SK-N-SH (cell line): ENCODE measurements around the gene TEKT4. TPM values are rescaled to one million over a fixed set of nuclear protein-coding genes. Genes with fewer than 3 reads are reported as not detected.

Experiments
- CTCF ChIA-PET: fragments of 300-600, 350-600 bp; formaldehyde crosslinking; extraction: SDS; loops from one replicate; lab custom pipeline; 2021; lab: Yijun Ruan, JAX
- POLR2A ChIA-PET: fragments of 350-600 bp; sonication (Branson Sonifier 250); formaldehyde crosslinking; extraction: SDS; loops from one replicate; lab custom pipeline; 2020; ENCODE audit warnings: antibody characterized with exemption, inconsistent platforms; lab: Yijun Ruan, JAX
- DNase-seq: peaks from one replicate; pipeline ENCODE4 v3.0.0; 2012
- H2AFZ ChIP-seq: fragments of 200-600 bp; sonication (generic); 2 replicates; pipeline ENCODE4 v1.8.1; 2016; ENCODE audit warnings: antibody characterized with exemption, mild to moderate bottlenecking, low read depth
- H3F3A ChIP-seq: fragments of 200-600 bp; sonication (generic); replicated peaks from 2 replicates; pipeline ENCODE3; 2016; ENCODE audit warnings: antibody characterized with exemption, mild to moderate bottlenecking; ENCODE audit not compliant: insufficient read depth
- H3K27ac ChIP-seq, 2 experiments: fragments of 200-500 bp in 1 of 2; fragments of 200-600 bp in 1 of 2; sonication (Bioruptor generic) in 1 of 2; sonication (generic), shearing (Covaris generic) in 1 of 2; 2 replicates each; pipeline versions ENCODE4 v1.5.1 to v1.6.1; 2014 to 2016; ENCODE audit warnings: low read depth in 2 of 2, inconsistent platforms in 1 of 2, low read length in 1 of 2, mild to moderate bottlenecking in 1 of 2, mixed read lengths in 1 of 2
- H3K27me3 ChIP-seq: fragments of 200-600 bp; sonication (generic), shearing (Covaris generic); 2 replicates; pipeline ENCODE4 v1.6.1; 2016; ENCODE audit warnings: mixed run types; ENCODE audit not compliant: insufficient read depth
- H3K36me3 ChIP-seq, 2 experiments: fragments of 200-500 bp in 1 of 2; fragments of 200-600 bp in 1 of 2; sonication (Bioruptor generic) in 1 of 2; sonication (generic) in 1 of 2; replicated peaks in 1 of 2; 2 replicates each; pipeline versions ENCODE3 to v1.5.1; 2014 to 2016; ENCODE audit warnings: low read length in 1 of 2, mild to moderate bottlenecking in 1 of 2; ENCODE audit not compliant: insufficient read depth in 2 of 2, control insufficient read depth in 1 of 2
- H3K4me1 ChIP-seq, 2 experiments: fragments of 200-500 bp in 1 of 2; fragments of 200-600 bp in 1 of 2; sonication (Bioruptor generic) in 1 of 2; sonication (generic), shearing (Covaris generic) in 1 of 2; 2 replicates each; pipeline versions ENCODE4 v1.5.1 to v1.6.1; 2014 to 2016; ENCODE audit warnings: low read depth in 1 of 2, low read length in 1 of 2, mixed run types in 1 of 2; ENCODE audit not compliant: insufficient read depth in 2 of 2, control insufficient read depth in 1 of 2
- H3K4me2 ChIP-seq: fragments of 200-600 bp; sonication (generic), shearing (Covaris generic); 2 replicates; pipeline ENCODE4 v1.6.1; 2017; ENCODE audit warnings: mixed run types
- H3K4me3 ChIP-seq, 2 experiments: fragments of 200-500 bp in 1 of 2; fragments of 200-600 bp in 1 of 2; sonication (Bioruptor generic) in 1 of 2; sonication (generic), shearing (Covaris generic) in 1 of 2; 2 replicates each; pipeline versions ENCODE4 v1.5.1 to v1.8.1; 2014 to 2016; ENCODE audit warnings: low read depth in 2 of 2, inconsistent platforms in 1 of 2, low read length in 1 of 2, mild to moderate bottlenecking in 1 of 2, mixed read lengths in 1 of 2, moderate library complexity in 1 of 2
- H3K79me2 ChIP-seq: fragments of 200-600 bp; sonication (generic); 2 replicates; pipeline ENCODE4 v1.8.1; 2017; ENCODE audit warnings: mild to moderate bottlenecking; ENCODE audit not compliant: insufficient read depth
- H3K9ac ChIP-seq: fragments of 200-600 bp; sonication (generic); 2 replicates; pipeline ENCODE4 v1.6.1; 2017; ENCODE audit warnings: mixed run types
- H3K9me2 ChIP-seq: fragments of 200-600 bp; sonication (generic); 2 replicates; pipeline ENCODE4 v1.6.1; 2017; ENCODE audit warnings: mixed run types
- H3K9me3 ChIP-seq: fragments of 200-600 bp; sonication (generic); 2 replicates; pipeline ENCODE4 v1.6.1; 2017; ENCODE audit warnings: mixed run types, mild to moderate bottlenecking, moderate library complexity
- H4K20me1 ChIP-seq: fragments of 200-600 bp; sonication (generic); 2 replicates; pipeline ENCODE4 v1.6.1; 2017; ENCODE audit warnings: mild to moderate bottlenecking, mixed run types; ENCODE audit not compliant: insufficient read depth
- EP300 ChIP-seq, 2 experiments: IDR thresholded peaks; 2 replicates each; pipeline versions ENCODE4 v1.4.0 to v1.6.1; 2012; ENCODE audit warnings: borderline replicate concordance in 1 of 2, low read depth in 1 of 2, low read length in 1 of 2
- EZH2phosphoT487 ChIP-seq: fragments of 200-600 bp; sonication (generic); IDR thresholded peaks from 2 replicates; pipeline ENCODE4 v1.6.1; 2017; ENCODE audit warnings: low read depth, mixed run types, mild to moderate bottlenecking, antibody characterized with exemption, moderate library complexity, borderline replicate concordance
- FOSL2 ChIP-seq: IDR thresholded peaks from 2 replicates; pipeline ENCODE4 v1.4.0; 2012; ENCODE audit warnings: low read depth, mild to moderate bottlenecking, moderate library complexity, borderline replicate concordance
- FOXM1 ChIP-seq: IDR thresholded peaks from 2 replicates; pipeline ENCODE4 v1.4.0; 2012; ENCODE audit warnings: low read depth, mild to moderate bottlenecking
- GABPA ChIP-seq: IDR thresholded peaks from 2 replicates; pipeline ENCODE4 v1.4.0; 2012; ENCODE audit warnings: low read depth, mild to moderate bottlenecking
- JUND ChIP-seq: IDR thresholded peaks from 2 replicates; pipeline ENCODE4 v1.4.0; 2012
- MEF2A ChIP-seq: IDR thresholded peaks from 2 replicates; pipeline ENCODE4 v1.4.0; 2012; ENCODE audit warnings: low read depth, borderline replicate concordance
- POLR2AphosphoS5 ChIP-seq: IDR thresholded peaks from 2 replicates; pipeline ENCODE4 v1.6.1; 2012; ENCODE audit warnings: low read depth, low read length
- RXRA ChIP-seq: IDR thresholded peaks from 2 replicates; pipeline ENCODE4 v1.4.0; 2012; ENCODE audit warnings: low read depth, mild to moderate bottlenecking, borderline replicate concordance
- SIN3A ChIP-seq: IDR thresholded peaks from 2 replicates; pipeline ENCODE4 v1.6.1; 2012; ENCODE audit warnings: low read depth, mild to moderate bottlenecking, low read length, moderate library complexity, borderline replicate concordance
- TEAD4 ChIP-seq: IDR thresholded peaks from 2 replicates; pipeline ENCODE4 v1.4.0; 2012; ENCODE audit warnings: mild to moderate bottlenecking, borderline replicate concordance; ENCODE audit not compliant: insufficient read depth
- YY1 ChIP-seq: IDR thresholded peaks from 2 replicates; pipeline ENCODE4 v1.4.0; 2012; ENCODE audit warnings: low read depth, mild to moderate bottlenecking
- ZBTB33 ChIP-seq: IDR thresholded peaks from 2 replicates; pipeline ENCODE4 v1.4.0; 2012; ENCODE audit warnings: low read depth, borderline replicate concordance
- WGBS: methylation state at CpG from one replicate; pipeline ENCODE4 v1.1.6; 2017; ENCODE audit warnings: low lambda C conversion rate; 5-methylcytosine and 5-hydroxymethylcytosine counted together
- polyA plus RNA-seq, 3 experiments: library from polyadenylated mRNA; depleted of rRNA; stranded (reverse); fragments of >200 nt; gene quantifications; 2 replicates each; pipeline ENCODE4 v1.2.3, GENCODE V29; 2012
- TF ChIP-seq, protein P1 (sequence below): fragments of 200-600 bp; sonication (generic); IDR thresholded peaks from 2 replicates; pipeline ENCODE4 v1.6.1; 2017; ENCODE audit warnings: antibody characterized with exemption, mild to moderate bottlenecking, moderate library complexity

TEKT4 gene
- polyA plus RNA-seq, 1 of the 3 experiments (the other 2 are of a cell fraction): not detected

- ChIA-PET POLR2A (no interaction called here), CTCF (interaction anchor here (0.9 kb wide), 1 partner anchor 115 kb away, joined by 3 read pairs; no protein-coding TSS in a partner anchor)
- Histone ChIP-seq H3K9me2 (no peaks in the 10 kb centered on the region), H3K27ac (no peak overlapping the region), H3K4me2 (no peak overlapping the region), H3K9ac (no peak overlapping the region), H3F3A (no peaks in the 10 kb centered on the region), H3K79me2 (no peaks in the 10 kb centered on the region), H2AFZ (no peak overlapping the region), H3K36me3 (no peaks in the 10 kb centered on the region), H3K9me3 (no peaks in the 10 kb centered on the region), H4K20me1 (no peaks in the 10 kb centered on the region), H3K27me3 (peaks cover 25% of the 10 kb centered on the region; the same call in 1 of the 2 replicates), H3K4me1 (no peaks in the 10 kb centered on the region; a peak in 1 of 4 replicates), H3K4me3 (no peak overlapping the region)
- TF ChIP-seq, protein P1, sequence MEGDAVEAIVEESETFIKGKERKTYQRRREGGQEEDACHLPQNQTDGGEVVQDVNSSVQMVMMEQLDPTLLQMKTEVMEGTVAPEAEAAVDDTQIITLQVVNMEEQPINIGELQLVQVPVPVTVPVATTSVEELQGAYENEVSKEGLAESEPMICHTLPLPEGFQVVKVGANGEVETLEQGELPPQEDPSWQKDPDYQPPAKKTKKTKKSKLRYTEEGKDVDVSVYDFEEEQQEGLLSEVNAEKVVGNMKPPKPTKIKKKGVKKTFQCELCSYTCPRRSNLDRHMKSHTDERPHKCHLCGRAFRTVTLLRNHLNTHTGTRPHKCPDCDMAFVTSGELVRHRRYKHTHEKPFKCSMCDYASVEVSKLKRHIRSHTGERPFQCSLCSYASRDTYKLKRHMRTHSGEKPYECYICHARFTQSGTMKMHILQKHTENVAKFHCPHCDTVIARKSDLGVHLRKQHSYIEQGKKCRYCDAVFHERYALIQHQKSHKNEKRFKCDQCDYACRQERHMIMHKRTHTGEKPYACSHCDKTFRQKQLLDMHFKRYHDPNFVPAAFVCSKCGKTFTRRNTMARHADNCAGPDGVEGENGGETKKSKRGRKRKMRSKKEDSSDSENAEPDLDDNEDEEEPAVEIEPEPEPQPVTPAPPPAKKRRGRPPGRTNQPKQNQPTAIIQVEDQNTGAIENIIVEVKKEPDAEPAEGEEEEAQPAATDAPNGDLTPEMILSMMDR: peak; percentile 53
- no peak for TF ChIP-seq YY1
- TF ChIP-seq ZBTB33: no peak
- TF ChIP-seq FOSL2: no peak
- no peak for TF ChIP-seq MEF2A
- TF ChIP-seq EZH2phosphoT487: no peak
- no peak for TF ChIP-seq FOXM1
- no peak for TF ChIP-seq RXRA
- peak; percentile 45 for DNase-seq
- 9% methylated on average over 15 of the region's 25 CpGs for WGBS
Measured at GRCh38 chr2:94870440-94871225, 597 bp upstream of the TEKT4 start.

- Histone ChIP-seq H3K9me2 (no peaks in the 10 kb centered on the region), H3K9ac (no peak overlapping the region), H3K36me3 (no peaks in the 10 kb centered on the region), H3K4me3 (no peak overlapping the region), H3K4me1 (no peaks in the 10 kb centered on the region; a peak in 1 of 4 replicates), H3K79me2 (no peaks in the 10 kb centered on the region), H2AFZ (no peak overlapping the region), H3K27me3 (peaks cover 28% of the 10 kb centered on the region; the same call in 1 of the 2 replicates), H3K9me3 (no peaks in the 10 kb centered on the region), H4K20me1 (no peaks in the 10 kb centered on the region), H3K4me2 (no peak overlapping the region), H3K27ac (no peak overlapping the region), H3F3A (no peaks in the 10 kb centered on the region)
- ChIA-PET POLR2A (no interaction called here), CTCF (no interaction called here)
- DNase-seq: peak; percentile 6
- 0% methylated on average over 7 of the region's 10 CpGs for WGBS
- no peak for TF ChIP-seq JUND
- no peak for TF ChIP-seq EP300 (IDR thresholded peaks at IDR 0.05; ENCODE audit: borderline replicate concordance in 1 of 2, low read depth in 1 of 2, low read length in 1 of 2)
- TF ChIP-seq POLR2AphosphoS5: no peak
- TF ChIP-seq EZH2phosphoT487: no peak
- no peak for TF ChIP-seq TEAD4
- TF ChIP-seq GABPA: no peak
- TF ChIP-seq SIN3A: no peak
Measured at GRCh38 chr2:94872088-94872618, 923 bp downstream of the TEKT4 start.
